ENCODE data around the gene DLEU7.

DLEU7 gene

GRCh38 chr13:50788551-50789210 lies 54.8 kb downstream of the DLEU7 start:
- DNase-seq, result no peak

- DNase-seq, result no peak
These were observed 55.9 kb downstream of the DLEU7 start for GRCh38 chr13:50787316-50788195.

GRCh38 chr13:50783717-50784290 lies 59.7 kb downstream of the DLEU7 start:
- no peak for DNase-seq

GRCh38 chr13:50783066-50783465 lies 60.4 kb downstream of the DLEU7 start:
- DNase-seq, result no peak

GRCh38 chr13:50780201-50781015 lies 63.1 kb downstream of the DLEU7 start:
- no peak for DNase-seq

GRCh38 chr13:50779443-50780200 lies 63.9 kb downstream of the DLEU7 start:
- no peak for DNase-seq

Data from NCI-H446 treated with DMSO at 0.1 percent for 48 hours (cell line).